K562 (cell line): ENCODE results near the gene CSMD2.

ENCODE experiments used
- CCNT2 ChIP-seq: IDR thresholded peaks from 2 replicates; pipeline ENCODE4 v1.6.1; 2011; ENCODE audit warnings: borderline replicate concordance, low read depth, mild to moderate bottlenecking, moderate library complexity, mixed read lengths, low read length; ENCODE audit not compliant: insufficient read length; ENCODE audit errors: extremely low read depth
- HDAC2 ChIP-seq: fragments of 450-650 bp; IDR thresholded peaks from 2 replicates; pipeline ENCODE4 v1.6.1; 2016; ENCODE audit warnings: mild to moderate bottlenecking
- JUND ChIP-seq, 2 experiments: IDR thresholded peaks; 2 replicates in 1 of 2; 3 replicates in 1 of 2; pipeline ENCODE4 v1.6.1; 2011; ENCODE audit warnings: borderline replicate concordance in 2 of 2, low read depth in 2 of 2, low read length in 2 of 2, improper control_type of control experiment in 1 of 2, missing biosample characterization in 1 of 2, missing genetic modification characterization in 1 of 2, missing genetic modification reagents in 1 of 2
- KDM5B ChIP-seq: fragments of 200-600 bp; sonication (generic); IDR thresholded peaks from 2 replicates; pipeline ENCODE4 v1.6.1; 2012; ENCODE audit warnings: low read depth, mild to moderate bottlenecking, moderate library complexity, low read length, control low read depth, inconsistent platforms; ENCODE audit not compliant: insufficient replicate concordance
- PRPF4 ChIP-seq: fragments of 200-400 bp; formaldehyde crosslinking; IDR thresholded peaks from one replicate; pipeline ENCODE4 v1.6.1; 2017; ENCODE audit warnings: low read length, low read depth, mild to moderate bottlenecking; ENCODE audit not compliant: insufficient read depth, poor library complexity, severe bottlenecking
- RAD21 ChIP-seq, 2 experiments: fragments of 250-450 bp in 1 of 2; fragments of 450-650 bp in 1 of 2; sonication (Bioruptor Pico) in 1 of 2; formaldehyde crosslinking in 1 of 2; IDR thresholded peaks in 1 of 2; conservative IDR thresholded peaks in 1 of 2; 2 replicates each; pipeline versions ENCODE4 v1.4.0 to v1.8.0; 2020 to 2022; ENCODE audit warnings: mild to moderate bottlenecking in 2 of 2, moderate library complexity in 1 of 2
- ZBTB33 ChIP-seq: sonication (generic); formaldehyde crosslinking; IDR thresholded peaks from 2 replicates; pipeline ENCODE4 v1.8.1; 2023; ENCODE audit warnings: mild to moderate bottlenecking, missing genetic modification reagents
- TF ChIP-seq, protein P1 (sequence below), 3 experiments: IDR thresholded peaks in 2 of 3; conservative IDR thresholded peaks in 1 of 3; 2 replicates each; pipeline ENCODE4 v1.5.1; 2011 to 2012; ENCODE audit warnings: low read length in 3 of 3, mild to moderate bottlenecking in 3 of 3, control low read depth in 2 of 3, improper control_type of control experiment in 1 of 3, inconsistent platforms in 1 of 3, low read depth in 1 of 3, mixed read lengths in 1 of 3, moderate library complexity in 1 of 3; ENCODE audit not compliant: insufficient read depth in 2 of 3

DNA sequence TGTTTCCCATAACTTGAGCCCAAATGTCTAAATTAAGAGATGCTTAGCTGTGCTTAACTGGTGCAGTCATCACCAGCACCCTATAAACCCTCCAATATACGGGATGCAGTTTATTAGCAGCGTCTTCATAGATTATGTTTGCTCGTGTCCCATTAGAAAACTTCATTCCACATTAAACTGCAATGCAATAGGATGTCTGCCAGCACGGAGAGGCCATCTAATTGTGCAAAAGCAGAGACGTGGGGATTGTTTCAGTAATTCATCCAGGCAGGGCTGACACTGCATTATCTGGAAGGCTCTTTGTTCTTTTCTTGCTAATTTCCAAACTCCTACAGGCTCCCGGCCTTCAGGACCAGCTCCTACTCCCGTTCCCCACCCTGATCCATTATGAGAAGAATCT, 89.5 kb downstream of the CSMD2 start:
- TF ChIP-seq ZBTB33 (no peak), JUND (IDR thresholded peaks at IDR 0.05; ENCODE audit: borderline replicate concordance, low read depth, low read length) (no peak), JUND (tag; IDR thresholded peaks at IDR 0.05; ENCODE audit: borderline replicate concordance, low read depth, low read length) (no peak), RAD21 (CRISPR knock-in tag; conservative IDR thresholded peaks at IDR 0.05 in 1 of 2, IDR thresholded peaks at IDR 0.05 in 1 of 2) (no peak), KDM5B (no peak), HDAC2 (no peak), PRPF4 (no peak), CCNT2 (no peak)
- TF ChIP-seq, protein P1, sequence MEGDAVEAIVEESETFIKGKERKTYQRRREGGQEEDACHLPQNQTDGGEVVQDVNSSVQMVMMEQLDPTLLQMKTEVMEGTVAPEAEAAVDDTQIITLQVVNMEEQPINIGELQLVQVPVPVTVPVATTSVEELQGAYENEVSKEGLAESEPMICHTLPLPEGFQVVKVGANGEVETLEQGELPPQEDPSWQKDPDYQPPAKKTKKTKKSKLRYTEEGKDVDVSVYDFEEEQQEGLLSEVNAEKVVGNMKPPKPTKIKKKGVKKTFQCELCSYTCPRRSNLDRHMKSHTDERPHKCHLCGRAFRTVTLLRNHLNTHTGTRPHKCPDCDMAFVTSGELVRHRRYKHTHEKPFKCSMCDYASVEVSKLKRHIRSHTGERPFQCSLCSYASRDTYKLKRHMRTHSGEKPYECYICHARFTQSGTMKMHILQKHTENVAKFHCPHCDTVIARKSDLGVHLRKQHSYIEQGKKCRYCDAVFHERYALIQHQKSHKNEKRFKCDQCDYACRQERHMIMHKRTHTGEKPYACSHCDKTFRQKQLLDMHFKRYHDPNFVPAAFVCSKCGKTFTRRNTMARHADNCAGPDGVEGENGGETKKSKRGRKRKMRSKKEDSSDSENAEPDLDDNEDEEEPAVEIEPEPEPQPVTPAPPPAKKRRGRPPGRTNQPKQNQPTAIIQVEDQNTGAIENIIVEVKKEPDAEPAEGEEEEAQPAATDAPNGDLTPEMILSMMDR (IDR thresholded peaks at IDR 0.05 in 2 of 3, conservative IDR thresholded peaks at IDR 0.05 in 1 of 3; ENCODE audit: insufficient read depth in 2 of 3, low read depth in 1 of 3, low read length in 3 of 3): no peak
